ENCODE measurements around the gene ZNF775.

ZNF775 gene

GRCh38 chr7:150342121-150342408 is 37.1 kb upstream of the ZNF775 start:
- H3K4ac ChIP-seq (ENCODE audit: low read depth, low read length) = no peak overlapping the region
- no peaks in the 10 kb centered on the region for H3K79me1 ChIP-seq (ENCODE audit: low read length)
- H3K4me2 ChIP-seq (ENCODE audit: low read length) = peak overlapping the region; percentile 68
- no peak overlapping the region for H4K5ac ChIP-seq (ENCODE audit: low read length)
- H3K9ac ChIP-seq (ENCODE audit: low read length) = peak overlapping the region; percentile 66
- no peak for DNase-seq
- H3K27ac ChIP-seq (ENCODE audit: low read depth, low read length) = no peak overlapping the region
- H3K4me1 ChIP-seq (ENCODE audit: control insufficient read depth, low read depth, low read length) = no peaks in the 10 kb centered on the region
- H4K8ac ChIP-seq (ENCODE audit: low read depth, low read length) = no peak overlapping the region
- peak overlapping the region; percentile 71 for H3K56ac ChIP-seq (ENCODE audit: low read length)
- H3K36me3 ChIP-seq (ENCODE audit: control insufficient read depth, insufficient read depth, low read length) = no peaks in the 10 kb centered on the region
- no peaks in the 10 kb centered on the region for H3K79me2 ChIP-seq (ENCODE audit: control insufficient read depth, insufficient read depth, low read length)
- no peak overlapping the region for H2BK5ac ChIP-seq (ENCODE audit: low read length)
- no peak overlapping the region for H3K4me3 ChIP-seq (ENCODE audit: low read length)
- peak overlapping the region; percentile 25 for H2AK5ac ChIP-seq (ENCODE audit: low read length)
- no CpG with 5 or more reads among the region's 9 CpGs for WGBS (ENCODE audit: extremely low coverage, insufficient coverage, low lambda C conversion rate)
- peaks cover 2% of the 10 kb centered on the region for H3K27me3 ChIP-seq (ENCODE audit: insufficient read depth, low read length, poor library complexity)
- no peak overlapping the region for H3K18ac ChIP-seq (ENCODE audit: low read length)
- no peak overlapping the region for H2BK120ac ChIP-seq (ENCODE audit: low read depth, low read length)
- H2BK15ac ChIP-seq (replicated peaks; ENCODE audit: low read depth) = no peak overlapping the region
- no peak overlapping the region for H3K23ac ChIP-seq (ENCODE audit: low read length)

GRCh38 chr7:150343225-150343624 is 35.9 kb upstream of the ZNF775 start:
- no peaks in the 10 kb centered on the region for H3K36me3 ChIP-seq (ENCODE audit: control insufficient read depth, insufficient read depth, low read length)
- H4K5ac ChIP-seq (ENCODE audit: low read length) = no peak overlapping the region
- H2AK5ac ChIP-seq (ENCODE audit: low read length) = no peak overlapping the region
- H3K23ac ChIP-seq (ENCODE audit: low read length) = no peak overlapping the region
- H4K8ac ChIP-seq (ENCODE audit: low read depth, low read length) = no peak overlapping the region
- no peaks in the 10 kb centered on the region for H3K4me1 ChIP-seq (ENCODE audit: control insufficient read depth, low read depth, low read length)
- no peaks in the 10 kb centered on the region for H3K79me1 ChIP-seq (ENCODE audit: low read length)
- H3K79me2 ChIP-seq (ENCODE audit: control insufficient read depth, insufficient read depth, low read length) = no peaks in the 10 kb centered on the region
- H3K4me2 ChIP-seq (ENCODE audit: low read length) = no peak overlapping the region
- H3K18ac ChIP-seq (ENCODE audit: low read length) = no peak overlapping the region
- no peak overlapping the region for H3K4me3 ChIP-seq (ENCODE audit: low read length)
- H2BK15ac ChIP-seq (replicated peaks; ENCODE audit: low read depth) = no peak overlapping the region
- peaks cover 2% of the 10 kb centered on the region for H3K27me3 ChIP-seq (ENCODE audit: insufficient read depth, low read length, poor library complexity)
- H3K4ac ChIP-seq (ENCODE audit: low read depth, low read length) = no peak overlapping the region
- H2BK120ac ChIP-seq (ENCODE audit: low read depth, low read length) = no peak overlapping the region
- no peak overlapping the region for H3K56ac ChIP-seq (ENCODE audit: low read length)
- no peak overlapping the region for H2BK5ac ChIP-seq (ENCODE audit: low read length)
- H3K27ac ChIP-seq (ENCODE audit: low read depth, low read length) = no peak overlapping the region
- DNase-seq = no peak
- no peak overlapping the region for H3K9ac ChIP-seq (ENCODE audit: low read length)
- WGBS (ENCODE audit: extremely low coverage, insufficient coverage, low lambda C conversion rate) = no CpG with 5 or more reads among the region's 2 CpGs

- Histone ChIP-seq H3K27ac (ENCODE audit: low read depth, low read length) (no peak overlapping the region), H3K79me2 (ENCODE audit: control insufficient read depth, insufficient read depth, low read length) (no peaks in the 10 kb centered on the region), H4K5ac (ENCODE audit: low read length) (no peak overlapping the region), H3K18ac (ENCODE audit: low read length) (no peak overlapping the region), H3K9ac (ENCODE audit: low read length) (no peak overlapping the region), H3K4me3 (ENCODE audit: low read length) (no peak overlapping the region), H3K36me3 (ENCODE audit: control insufficient read depth, insufficient read depth, low read length) (no peaks in the 10 kb centered on the region), H3K4me1 (ENCODE audit: control insufficient read depth, low read depth, low read length) (no peaks in the 10 kb centered on the region), H3K27me3 (ENCODE audit: insufficient read depth, low read length, poor library complexity) (peaks cover 2% of the 10 kb centered on the region), H3K4ac (ENCODE audit: low read depth, low read length) (no peak overlapping the region), H2BK120ac (ENCODE audit: low read depth, low read length) (no peak overlapping the region), H4K8ac (ENCODE audit: low read depth, low read length) (no peak overlapping the region), H2BK15ac (replicated peaks; ENCODE audit: low read depth) (no peak overlapping the region), H3K79me1 (ENCODE audit: low read length) (no peaks in the 10 kb centered on the region), H3K4me2 (ENCODE audit: low read length) (no peak overlapping the region), H3K56ac (ENCODE audit: low read length) (no peak overlapping the region), H3K23ac (ENCODE audit: low read length) (no peak overlapping the region), H2BK5ac (ENCODE audit: low read length) (no peak overlapping the region), H2AK5ac (ENCODE audit: low read length) (no peak overlapping the region)
- no peak for DNase-seq
These were observed 34.8 kb upstream of the ZNF775 start for GRCh38 chr7:150344299-150344698.

GRCh38 chr7:150345012-150345411 is 34.1 kb upstream of the ZNF775 start:
- Histone ChIP-seq H2BK5ac (ENCODE audit: low read length) (no peak overlapping the region), H3K79me2 (ENCODE audit: control insufficient read depth, insufficient read depth, low read length) (no peaks in the 10 kb centered on the region), H3K4me2 (ENCODE audit: low read length) (no peak overlapping the region), H3K18ac (ENCODE audit: low read length) (no peak overlapping the region), H2BK120ac (ENCODE audit: low read depth, low read length) (no peak overlapping the region), H4K5ac (ENCODE audit: low read length) (no peak overlapping the region), H3K27me3 (ENCODE audit: insufficient read depth, low read length, poor library complexity) (peaks cover 2% of the 10 kb centered on the region), H3K56ac (ENCODE audit: low read length) (no peak overlapping the region), H3K9ac (ENCODE audit: low read length) (no peak overlapping the region), H2AK5ac (ENCODE audit: low read length) (no peak overlapping the region), H2BK15ac (replicated peaks; ENCODE audit: low read depth) (no peak overlapping the region), H3K4ac (ENCODE audit: low read depth, low read length) (no peak overlapping the region), H3K4me1 (ENCODE audit: control insufficient read depth, low read depth, low read length) (no peaks in the 10 kb centered on the region), H3K23ac (ENCODE audit: low read length) (no peak overlapping the region), H4K8ac (ENCODE audit: low read depth, low read length) (no peak overlapping the region), H3K27ac (ENCODE audit: low read depth, low read length) (no peak overlapping the region), H3K4me3 (ENCODE audit: low read length) (no peak overlapping the region), H3K36me3 (ENCODE audit: control insufficient read depth, insufficient read depth, low read length) (no peaks in the 10 kb centered on the region), H3K79me1 (ENCODE audit: low read length) (no peaks in the 10 kb centered on the region)
- WGBS (ENCODE audit: extremely low coverage, insufficient coverage, low lambda C conversion rate) = no CpG with 5 or more reads among the region's 1 CpG
- DNase-seq = no peak

- H4K8ac ChIP-seq (ENCODE audit: low read depth, low read length) = no peak overlapping the region
- DNase-seq = no peak
- H3K79me1 ChIP-seq (ENCODE audit: low read length) = no peaks in the 10 kb centered on the region
- H2BK5ac ChIP-seq (ENCODE audit: low read length) = no peak overlapping the region
- no peak overlapping the region for H3K9ac ChIP-seq (ENCODE audit: low read length)
- no peak overlapping the region for H4K5ac ChIP-seq (ENCODE audit: low read length)
- H3K23ac ChIP-seq (ENCODE audit: low read length) = no peak overlapping the region
- no peak overlapping the region for H3K56ac ChIP-seq (ENCODE audit: low read length)
- H3K79me2 ChIP-seq (ENCODE audit: control insufficient read depth, insufficient read depth, low read length) = no peaks in the 10 kb centered on the region
- peak overlapping the region; percentile 33 for H2AK5ac ChIP-seq (ENCODE audit: low read length)
- H2BK15ac ChIP-seq (replicated peaks; ENCODE audit: low read depth) = no peak overlapping the region
- H3K4me3 ChIP-seq (ENCODE audit: low read length) = no peak overlapping the region
- no peaks in the 10 kb centered on the region for H3K36me3 ChIP-seq (ENCODE audit: control insufficient read depth, insufficient read depth, low read length)
- H2BK120ac ChIP-seq (ENCODE audit: low read depth, low read length) = no peak overlapping the region
- H3K27ac ChIP-seq (ENCODE audit: low read depth, low read length) = no peak overlapping the region
- no CpG with 5 or more reads among the region's 5 CpGs for WGBS (ENCODE audit: extremely low coverage, insufficient coverage, low lambda C conversion rate)
- H3K4me2 ChIP-seq (ENCODE audit: low read length) = no peak overlapping the region
- H3K18ac ChIP-seq (ENCODE audit: low read length) = no peak overlapping the region
- H3K27me3 ChIP-seq (ENCODE audit: insufficient read depth, low read length, poor library complexity) = peaks cover 2% of the 10 kb centered on the region
- H3K4ac ChIP-seq (ENCODE audit: low read depth, low read length) = no peak overlapping the region
- H3K4me1 ChIP-seq (ENCODE audit: control insufficient read depth, low read depth, low read length) = no peaks in the 10 kb centered on the region
These were observed 32.2 kb upstream of the ZNF775 start for GRCh38 chr7:150346922-150347321.

- Histone ChIP-seq H3K4ac (ENCODE audit: low read depth, low read length) (no peak overlapping the region), H4K8ac (ENCODE audit: low read depth, low read length) (no peak overlapping the region), H3K18ac (ENCODE audit: low read length) (no peak overlapping the region), H3K27ac (ENCODE audit: low read depth, low read length) (no peak overlapping the region), H3K36me3 (ENCODE audit: control insufficient read depth, insufficient read depth, low read length) (no peaks in the 10 kb centered on the region), H4K5ac (ENCODE audit: low read length) (no peak overlapping the region), H3K79me2 (ENCODE audit: control insufficient read depth, insufficient read depth, low read length) (no peaks in the 10 kb centered on the region), H3K4me3 (ENCODE audit: low read length) (no peak overlapping the region), H2BK5ac (ENCODE audit: low read length) (no peak overlapping the region), H3K4me2 (ENCODE audit: low read length) (no peak overlapping the region), H3K27me3 (ENCODE audit: insufficient read depth, low read length, poor library complexity) (no peaks in the 10 kb centered on the region), H2AK5ac (ENCODE audit: low read length) (no peak overlapping the region), H3K4me1 (ENCODE audit: control insufficient read depth, low read depth, low read length) (no peaks in the 10 kb centered on the region), H2BK120ac (ENCODE audit: low read depth, low read length) (no peak overlapping the region), H2BK15ac (replicated peaks; ENCODE audit: low read depth) (no peak overlapping the region), H3K79me1 (ENCODE audit: low read length) (no peaks in the 10 kb centered on the region), H3K56ac (ENCODE audit: low read length) (no peak overlapping the region), H3K23ac (ENCODE audit: low read length) (no peak overlapping the region), H3K9ac (ENCODE audit: low read length) (no peak overlapping the region)
- no peak for DNase-seq
- WGBS (ENCODE audit: extremely low coverage, insufficient coverage, low lambda C conversion rate) = no CpG with 5 or more reads among the region's 8 CpGs
These were observed 27.4 kb upstream of the ZNF775 start for GRCh38 chr7:150351587-150352194.

Measured in mesendoderm (in vitro differentiated cells).